NCI-H446 treated with DMSO at 0.1 percent for 48 hours (cell line): Measurements from ENCODE around the gene SUSD1.

Source experiments
- DNase-seq: peaks from one replicate; lab custom pipeline; 2025; lab: John Stamatoyannopoulos, UW

The SUSD1 gene

DNA sequence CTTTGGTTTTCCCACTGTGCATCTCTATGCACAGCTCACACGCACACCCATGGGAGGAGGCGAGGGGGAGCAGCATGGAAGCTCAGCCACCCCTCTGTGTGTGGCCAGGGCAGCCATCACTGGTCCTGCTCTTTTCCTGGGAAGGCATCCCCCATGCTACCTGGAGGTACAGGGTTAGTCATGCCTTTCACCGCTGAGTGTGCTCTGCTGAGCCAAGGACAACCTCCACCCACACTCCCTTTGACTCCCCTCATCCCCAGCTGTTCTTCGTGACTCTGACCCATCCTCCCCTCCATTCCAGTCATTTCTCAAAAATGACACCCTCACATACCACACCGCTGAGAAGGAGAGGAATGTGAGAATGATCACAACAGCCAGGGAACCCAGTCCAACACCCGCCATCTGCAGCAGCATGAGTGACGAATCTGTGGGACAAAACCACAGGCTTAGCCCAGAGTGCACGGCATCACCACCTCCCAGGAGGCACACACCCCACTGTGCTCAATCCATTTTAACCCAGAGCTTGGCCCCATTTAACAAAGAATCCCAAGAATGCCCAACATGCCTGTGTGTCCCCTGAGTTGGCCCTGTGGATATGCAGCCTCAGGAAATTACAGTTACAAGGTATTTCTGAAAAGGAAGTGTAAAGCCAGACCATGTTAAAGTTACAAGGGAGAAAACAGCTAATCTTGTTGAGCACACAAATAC lies 133.4 kb downstream of the SUSD1 start:
- DNase-seq: no peak

DNA sequence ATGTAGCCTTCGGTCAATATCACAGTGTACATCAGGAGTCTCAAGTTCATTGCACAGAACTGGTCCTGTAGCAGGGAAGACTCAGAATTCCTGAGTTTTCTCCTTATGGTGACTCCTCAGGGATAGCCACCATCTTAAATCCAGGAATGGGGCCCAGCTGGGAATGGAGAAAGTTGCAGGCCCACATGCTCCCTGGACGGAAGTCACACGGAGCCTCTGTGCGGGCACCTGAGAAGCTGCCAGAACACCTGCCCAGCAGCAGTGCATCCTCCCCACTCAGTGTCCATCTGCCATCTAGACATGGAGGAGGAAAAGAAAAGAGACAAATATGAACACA lies 133.9 kb downstream of the SUSD1 start:
- DNase-seq: no peak

DNA sequence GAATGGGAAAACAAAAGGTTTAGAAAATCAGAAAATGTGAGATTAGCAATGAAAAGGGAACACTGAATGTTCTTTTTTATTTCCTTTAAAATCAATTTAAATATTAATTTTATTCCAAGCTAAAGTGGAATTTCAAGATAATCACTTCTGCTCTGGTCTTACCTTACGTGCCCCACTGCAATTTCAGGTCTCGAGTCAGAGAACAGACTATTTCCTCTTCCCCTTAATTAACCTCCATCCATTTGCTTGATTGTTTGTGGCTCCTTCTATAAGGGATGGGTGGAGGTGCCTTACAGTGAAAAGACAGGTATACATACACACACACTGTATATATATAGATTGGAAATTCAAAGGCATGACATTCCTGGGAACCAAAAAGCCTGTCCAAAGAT lies 137.1 kb downstream of the SUSD1 start:
- DNase-seq: no peak

DNA sequence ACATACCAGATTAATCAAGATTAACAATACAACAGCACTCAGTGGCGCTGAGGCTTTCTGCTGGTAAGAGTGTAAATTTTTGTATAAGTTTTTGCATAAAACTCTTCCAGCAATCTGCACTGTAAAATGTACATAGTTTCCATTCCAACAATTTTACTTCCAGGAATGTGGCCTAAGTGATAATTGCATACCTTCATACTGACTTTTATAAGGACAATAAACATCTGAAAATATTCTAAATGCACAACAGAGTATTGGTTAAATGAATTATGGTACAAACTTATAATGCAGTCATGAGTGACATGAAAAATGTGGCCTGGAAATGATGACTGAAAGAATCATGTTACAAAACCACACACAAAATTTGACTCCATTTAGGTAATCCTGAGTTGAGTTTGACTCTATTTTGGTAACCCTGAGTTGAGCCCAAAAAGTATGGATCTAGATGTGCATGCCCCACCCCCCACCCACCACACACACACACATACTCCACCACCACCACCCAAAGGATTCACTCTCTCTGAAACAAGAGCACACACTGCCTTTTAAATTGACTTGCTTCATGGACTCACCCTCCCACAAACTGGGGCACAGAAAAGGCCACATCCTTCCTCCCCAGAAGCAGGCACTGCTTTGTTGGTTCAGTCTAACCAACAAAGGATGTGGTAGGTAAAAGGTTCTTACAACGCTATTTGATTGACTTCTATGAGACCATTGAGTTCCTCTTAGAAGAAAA lies 137.6 kb downstream of the SUSD1 start:
- DNase-seq: no peak

DNA sequence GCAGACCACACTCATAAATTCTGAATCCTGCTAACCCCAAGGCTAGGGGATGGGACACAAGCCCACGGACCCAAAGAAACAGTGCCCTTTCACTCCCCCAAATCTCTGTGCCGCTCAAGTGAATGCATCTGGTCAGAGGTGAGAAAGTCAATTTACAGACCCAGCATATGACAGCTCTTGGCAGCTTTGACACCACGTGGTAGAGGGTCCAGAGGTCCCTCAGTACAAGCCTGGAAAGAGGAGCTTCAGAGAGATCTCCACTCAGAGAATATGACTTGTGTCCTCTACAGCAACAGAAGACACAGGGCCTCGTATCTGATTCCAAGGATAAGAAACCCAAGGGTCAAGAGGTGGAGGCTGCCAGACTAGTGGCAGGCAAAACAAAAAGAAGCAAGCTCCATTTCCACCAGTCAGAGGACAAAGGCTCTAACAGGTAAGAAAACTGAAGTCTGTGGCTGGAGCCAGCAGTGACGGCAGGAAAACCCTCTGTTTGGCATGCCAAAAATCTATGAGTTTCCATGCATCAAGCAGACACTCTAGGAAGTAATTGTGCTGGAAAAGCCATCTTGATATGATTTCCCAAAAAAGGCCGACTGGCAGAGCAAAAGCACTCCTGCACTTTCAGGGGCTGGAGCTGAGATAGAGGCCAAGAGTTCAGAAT lies 139.8 kb downstream of the SUSD1 start:
- DNase-seq: no peak

DNA sequence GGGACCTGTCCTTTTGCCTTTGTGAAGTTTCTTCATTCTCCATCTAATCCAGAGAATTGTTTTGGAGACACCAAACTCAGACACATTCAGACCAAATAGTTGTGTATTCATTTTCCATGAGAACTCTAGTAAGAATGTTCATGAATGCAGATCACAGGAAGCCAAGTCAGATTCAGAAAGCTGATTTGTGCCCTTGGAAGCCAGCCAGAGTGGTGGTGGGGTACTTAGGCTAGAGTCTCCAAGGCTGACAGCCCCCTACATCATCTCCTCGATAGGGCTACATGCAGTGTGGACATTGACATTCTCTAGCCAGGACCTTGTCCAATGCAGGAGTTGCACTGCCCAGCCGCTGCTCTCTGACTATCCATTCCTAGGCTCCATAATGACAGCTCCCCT lies 140.9 kb downstream of the SUSD1 start:
- no peak for DNase-seq

DNA sequence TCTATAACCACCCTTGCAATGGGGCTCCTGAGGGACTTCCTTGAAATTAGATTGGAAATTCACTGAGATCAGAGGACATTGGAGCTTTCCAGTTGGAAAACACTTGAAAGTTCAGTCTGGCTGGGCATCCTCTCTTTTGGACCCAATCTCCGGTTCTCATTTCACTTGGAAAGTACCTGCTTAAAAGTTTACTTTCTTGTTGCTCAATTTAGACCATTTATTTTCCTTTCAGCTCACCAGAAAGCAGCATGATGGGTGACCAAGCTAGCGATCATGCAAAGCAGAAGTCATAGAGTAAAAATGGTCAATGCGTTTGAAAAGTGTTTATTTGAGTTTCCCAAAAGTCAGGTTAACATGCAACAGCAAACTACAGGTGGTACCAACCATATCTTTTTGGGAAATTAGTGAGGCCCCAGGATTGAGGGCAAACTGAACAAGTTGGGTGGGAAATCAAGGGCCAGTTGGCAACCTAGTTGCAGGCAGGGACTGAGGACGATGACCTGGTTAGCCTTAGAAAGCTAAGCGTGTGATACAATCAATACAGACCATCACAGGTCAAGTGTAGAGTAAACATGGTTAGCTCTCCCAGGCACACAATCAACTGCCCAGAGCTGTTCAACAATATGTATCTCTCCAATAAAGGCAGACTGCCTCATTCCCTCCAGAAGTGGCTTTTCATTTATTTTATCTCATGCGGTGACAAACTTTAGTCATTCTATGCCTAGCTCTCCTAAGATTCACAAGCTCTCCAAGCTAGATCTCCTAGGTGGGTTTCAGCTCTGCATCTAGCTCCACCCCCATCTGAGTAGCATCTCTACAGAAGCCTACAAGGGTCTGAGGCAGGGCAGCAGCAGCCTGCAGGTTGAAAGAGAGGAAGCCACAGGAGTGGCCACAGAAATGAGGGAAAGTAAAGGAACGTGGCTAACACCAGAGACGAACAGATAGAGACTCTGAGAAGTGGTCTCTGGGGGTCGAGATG lies 141.6 kb downstream of the SUSD1 start:
- no peak for DNase-seq

DNA sequence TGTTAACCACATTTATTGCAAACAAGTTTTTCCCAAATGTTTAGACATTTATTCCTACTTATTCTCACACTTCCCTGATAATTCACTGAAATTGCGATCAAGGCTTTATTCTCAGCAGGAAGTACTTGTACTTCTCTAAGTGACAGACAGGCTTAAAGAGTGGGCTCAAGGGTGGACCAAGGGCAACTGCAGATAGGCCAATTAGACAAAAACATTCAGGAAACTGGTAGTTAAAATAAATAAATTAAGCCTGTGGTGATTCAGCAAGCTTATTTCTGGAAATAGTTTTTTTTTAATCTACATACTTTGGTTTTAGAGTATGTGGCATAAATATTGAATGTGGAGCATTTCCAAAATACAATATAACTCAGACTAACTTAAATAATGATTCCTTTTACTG lies 142.4 kb downstream of the SUSD1 start:
- no peak for DNase-seq

DNA sequence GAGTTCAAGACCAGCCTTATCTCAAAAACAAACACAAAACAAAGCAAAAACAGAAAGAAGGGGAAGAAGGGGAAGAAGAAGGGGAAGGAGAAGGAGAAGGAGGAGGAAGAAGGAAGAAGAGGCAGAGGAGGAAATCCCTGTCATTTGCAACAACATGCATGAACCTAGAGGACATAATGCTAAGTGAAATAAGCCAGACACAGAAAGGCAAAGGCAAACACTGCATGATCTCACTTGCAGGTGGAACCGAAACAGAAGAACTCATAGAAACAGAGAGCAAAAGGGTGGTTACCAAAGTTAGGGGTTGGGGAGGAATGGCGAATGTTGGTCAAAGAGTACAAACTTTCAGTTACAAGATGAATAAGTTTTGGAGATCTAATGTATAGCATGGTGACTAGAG lies 143.1 kb downstream of the SUSD1 start:
- no peak for DNase-seq

DNA sequence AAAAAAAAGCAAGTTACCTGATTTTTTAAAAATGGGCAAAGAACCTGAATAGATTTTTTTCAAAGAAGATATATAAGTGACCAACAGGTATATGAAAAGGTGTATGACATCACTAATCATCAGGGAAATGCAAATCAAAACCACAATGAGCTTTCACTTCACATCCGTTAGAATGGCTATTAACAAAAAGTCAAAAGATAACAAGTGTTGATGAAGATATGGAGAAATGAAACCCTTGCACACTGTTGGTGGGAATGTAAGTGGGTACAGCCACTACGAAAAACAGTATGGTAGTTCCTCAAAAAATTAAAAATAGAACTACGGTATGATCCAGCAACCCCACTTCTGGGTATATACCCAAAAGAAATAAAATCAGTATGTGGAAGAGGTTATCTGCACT lies 143.7 kb downstream of the SUSD1 start:
- no peak for DNase-seq

DNA sequence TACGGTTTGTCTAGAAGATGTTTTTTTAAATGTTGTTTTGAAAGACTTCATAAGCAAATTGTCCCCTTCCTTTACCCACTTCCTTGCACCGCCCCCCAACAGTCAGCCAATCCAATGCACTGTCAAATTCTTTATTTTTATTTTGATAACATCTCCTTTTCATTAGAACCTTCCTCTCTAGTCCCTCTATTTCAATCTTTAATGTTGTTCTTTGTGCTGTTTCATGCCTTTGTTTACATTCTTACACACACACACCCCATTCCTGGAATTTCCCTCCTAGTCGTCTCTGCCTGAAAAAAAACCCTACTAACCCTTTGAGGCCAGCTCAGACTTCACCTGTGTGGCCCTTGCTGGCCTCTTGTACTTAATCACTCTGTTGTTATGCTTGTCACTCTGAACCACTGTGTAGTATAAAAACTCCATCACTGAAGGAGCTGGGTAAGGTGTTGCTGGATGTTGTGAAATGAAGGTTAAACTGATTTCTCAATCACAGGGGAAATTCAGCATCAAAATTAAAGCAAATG lies 145.1 kb downstream of the SUSD1 start:
- no peak for DNase-seq

DNA sequence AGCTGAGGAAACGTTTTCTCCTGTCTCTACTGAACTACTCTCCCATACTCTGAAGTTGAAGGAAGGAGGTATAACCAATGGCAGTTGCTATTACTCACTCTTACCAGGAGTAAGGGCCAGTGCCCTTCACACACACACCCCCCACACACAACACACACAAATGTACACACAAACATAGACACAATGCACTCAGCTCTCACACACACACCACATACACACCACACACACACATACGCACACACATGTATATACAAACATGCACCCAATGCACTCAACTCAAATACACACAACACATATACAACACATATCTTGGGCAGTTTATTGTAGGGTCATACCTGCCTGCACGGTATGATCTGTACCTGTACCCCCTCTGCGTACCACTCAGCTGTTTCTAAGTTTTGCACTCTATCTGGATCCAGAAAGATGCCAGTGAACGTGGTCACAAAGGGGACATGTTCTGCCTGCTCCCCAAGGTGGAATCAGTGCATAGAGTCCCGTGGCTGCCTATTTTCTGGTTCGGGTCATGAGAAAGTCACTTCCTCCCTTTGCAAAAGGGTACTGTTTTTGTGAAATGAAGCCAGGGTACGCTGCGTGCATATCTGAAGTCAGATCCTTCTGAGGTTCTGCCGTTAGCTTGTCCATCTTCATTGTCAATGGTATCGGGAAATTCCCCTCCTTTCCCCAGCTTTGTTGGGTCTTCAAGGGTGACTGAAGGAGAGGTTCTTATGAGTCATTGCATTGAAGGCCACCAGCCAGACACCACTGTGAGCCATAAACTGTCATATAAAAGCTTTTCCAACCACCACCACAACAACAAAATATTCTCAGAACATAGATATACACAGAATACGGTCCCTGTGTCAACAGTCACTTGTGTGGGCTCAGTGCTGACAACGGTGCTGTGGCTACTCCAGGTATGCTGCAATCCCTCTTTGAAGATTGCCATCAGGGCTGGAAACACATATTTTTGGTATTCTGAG lies 146.6 kb downstream of the SUSD1 start:
- DNase-seq: no peak

DNA sequence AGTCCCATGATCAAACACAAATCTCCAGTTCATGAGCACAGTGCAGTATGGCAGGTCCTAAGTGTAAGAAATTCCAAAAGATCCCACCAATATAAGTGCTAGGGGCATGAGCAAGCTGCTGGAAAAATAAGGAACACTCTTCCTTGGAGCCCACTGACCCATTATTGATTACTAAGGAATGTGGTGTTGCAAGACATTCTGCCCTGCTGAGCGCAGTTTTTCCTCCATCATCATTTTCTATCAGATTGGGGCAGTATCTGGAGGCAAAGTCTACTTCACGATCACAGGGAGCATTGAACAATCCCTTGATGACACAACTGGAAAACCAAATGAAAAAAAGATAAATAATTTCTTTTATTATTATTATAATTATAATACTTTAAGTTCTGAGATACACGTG lies 149.2 kb downstream of the SUSD1 start:
- DNase-seq: no peak

DNA sequence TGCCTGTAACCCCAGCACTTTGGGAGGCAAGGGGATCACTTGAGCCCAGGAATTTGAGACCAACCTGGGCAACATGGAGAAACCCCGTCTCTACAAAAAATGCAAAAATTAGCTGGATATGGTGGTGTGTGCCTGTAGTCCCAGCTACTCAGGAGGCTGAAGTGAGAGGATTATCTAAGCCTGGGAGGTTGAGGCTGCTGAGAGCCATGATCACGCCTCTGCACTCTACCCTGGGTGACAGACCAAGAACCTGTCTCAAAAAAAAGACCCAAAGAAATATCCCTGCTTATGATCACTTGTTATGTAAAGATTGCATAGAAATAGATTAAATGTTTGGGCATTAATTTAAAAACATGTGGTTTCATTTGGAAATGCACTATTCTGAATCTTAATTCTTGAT lies 153.4 kb downstream of the SUSD1 start:
- no peak for DNase-seq

DNA sequence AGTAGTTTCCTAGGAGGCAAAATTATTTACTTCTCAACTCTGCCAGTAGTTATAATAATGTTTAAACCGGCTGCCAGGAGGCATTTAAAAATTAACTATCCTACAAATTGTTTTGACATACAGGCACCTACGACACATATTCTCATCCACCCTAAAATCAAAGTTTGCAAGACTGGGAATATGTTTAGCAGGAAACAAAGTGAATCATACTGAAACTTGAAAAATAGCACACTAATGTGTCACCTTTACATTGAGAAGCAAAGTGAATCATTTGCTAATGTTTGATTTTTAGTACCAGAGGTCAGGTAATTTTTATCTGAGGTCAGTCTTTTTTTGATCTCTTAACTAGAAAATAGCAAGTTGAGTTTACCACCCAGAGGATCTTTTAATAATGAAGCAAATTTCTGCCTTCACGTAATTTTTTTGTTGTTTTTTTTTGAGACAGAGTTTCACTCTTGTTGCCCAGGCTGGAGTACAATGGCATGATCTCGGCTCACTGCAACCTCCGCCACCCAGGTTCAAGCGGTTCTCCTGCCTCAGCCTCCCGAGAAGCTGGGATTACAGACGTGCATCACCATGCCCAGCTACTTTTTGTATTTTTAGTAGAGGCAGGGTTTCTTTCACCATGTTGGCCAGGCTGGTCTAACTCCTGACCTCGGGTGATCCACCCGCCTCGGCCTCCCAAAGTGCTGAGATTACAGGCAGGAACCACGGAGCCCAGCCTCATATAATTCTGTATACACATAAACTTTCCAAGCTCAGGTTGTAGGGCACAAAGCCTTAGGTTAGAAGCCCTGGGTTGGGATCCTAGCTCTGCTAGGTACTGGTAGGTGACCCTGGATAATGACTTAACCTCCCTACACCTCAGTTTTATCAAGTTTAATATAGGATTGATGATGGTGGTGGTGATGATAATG lies 154.2 kb downstream of the SUSD1 start:
- no peak for DNase-seq

DNA sequence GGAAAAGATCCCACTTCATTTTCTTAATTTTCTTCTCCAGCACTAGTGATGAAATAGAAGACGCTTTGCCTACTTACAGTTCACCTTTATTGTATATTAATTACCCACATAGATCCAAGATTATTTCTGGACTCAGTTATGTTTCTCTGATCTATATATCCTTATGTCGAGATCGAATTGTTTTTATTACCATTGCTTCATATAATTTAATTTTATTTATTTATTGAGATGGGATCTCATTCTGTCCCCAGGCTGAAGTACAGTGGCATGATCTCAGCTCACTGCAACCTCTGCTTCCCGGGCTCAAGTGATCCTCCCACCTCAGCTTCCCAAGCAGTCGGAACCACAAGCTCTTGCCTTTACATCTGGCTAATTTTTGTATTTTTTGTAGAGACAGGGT lies 157.2 kb downstream of the SUSD1 start:
- DNase-seq: no peak

DNA sequence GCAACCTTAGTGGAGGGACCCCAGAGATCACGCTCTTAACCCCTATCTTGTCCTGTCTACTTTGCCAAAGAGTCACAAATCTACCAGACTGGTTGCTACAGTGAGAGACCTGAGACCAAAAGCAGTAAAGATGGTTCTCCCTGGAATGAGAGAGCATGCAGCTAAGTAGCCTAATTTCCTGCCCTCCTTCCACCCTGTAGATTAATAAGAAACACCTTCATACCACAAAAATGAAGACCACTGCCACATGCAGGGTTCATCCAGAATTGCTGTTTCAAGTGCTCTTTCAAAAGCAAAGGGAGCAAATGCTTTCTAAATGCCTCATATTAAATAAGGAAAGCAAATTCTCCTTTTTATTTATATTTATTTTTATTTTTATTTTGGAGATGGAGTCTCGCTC lies 159.4 kb downstream of the SUSD1 start:
- DNase-seq: no peak

DNA sequence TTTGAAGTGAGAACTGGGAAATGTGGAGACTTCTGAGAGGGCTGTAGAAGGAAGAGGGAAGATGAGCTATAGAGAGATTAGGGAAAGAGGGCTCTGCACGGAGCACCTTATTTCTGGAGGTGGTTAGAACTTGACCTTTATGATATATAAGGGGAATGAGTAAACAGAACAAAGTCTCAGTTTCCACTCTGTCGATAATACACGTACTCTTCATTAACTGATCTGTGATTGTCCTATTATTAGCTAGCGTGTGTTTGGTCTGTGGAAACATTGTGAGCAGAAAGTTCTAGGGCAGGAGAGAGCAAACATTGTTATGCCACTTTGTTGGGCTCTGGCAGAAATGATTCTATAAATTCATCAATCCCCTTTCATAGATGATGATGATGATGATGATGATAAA lies 159.9 kb downstream of the SUSD1 start:
- no peak for DNase-seq

DNA sequence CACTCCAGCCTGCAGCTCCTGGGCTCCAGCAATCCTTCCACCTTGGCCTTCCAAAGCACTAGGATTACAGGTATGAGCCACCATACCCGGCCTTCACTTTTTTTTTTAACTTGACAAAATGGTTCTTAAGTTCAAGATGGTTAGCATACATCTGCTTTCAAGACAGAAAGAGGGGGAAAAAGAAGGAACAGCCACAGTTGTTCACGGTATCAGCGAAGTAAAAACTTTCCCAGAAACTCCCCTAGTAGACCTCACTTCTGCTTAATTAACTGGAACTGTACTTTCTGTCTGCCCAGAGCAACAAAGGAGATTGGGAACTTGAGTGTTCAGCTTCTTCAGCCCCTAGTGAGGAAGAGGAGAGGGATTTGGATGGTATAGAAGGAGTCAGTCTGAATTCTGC lies 161.8 kb downstream of the SUSD1 start:
- DNase-seq: no peak
